ACHN (cell line): ENCODE measurements around the gene ILDR2.

ENCODE experiments used
- DNase-seq: peaks from one replicate; pipeline ENCODE4 v3.0.0-alpha.2; 2015
- in situ Hi-C: cut with HindIII; loops from 2 replicates; pipeline ENCODE4 v1.10.0; 2017; ENCODE audit warnings: low sequenced_read_pairs, low pct_ligation_motif_present, low pct_unique_long_range_greater_than_20kb

Gene ILDR2

DNA sequence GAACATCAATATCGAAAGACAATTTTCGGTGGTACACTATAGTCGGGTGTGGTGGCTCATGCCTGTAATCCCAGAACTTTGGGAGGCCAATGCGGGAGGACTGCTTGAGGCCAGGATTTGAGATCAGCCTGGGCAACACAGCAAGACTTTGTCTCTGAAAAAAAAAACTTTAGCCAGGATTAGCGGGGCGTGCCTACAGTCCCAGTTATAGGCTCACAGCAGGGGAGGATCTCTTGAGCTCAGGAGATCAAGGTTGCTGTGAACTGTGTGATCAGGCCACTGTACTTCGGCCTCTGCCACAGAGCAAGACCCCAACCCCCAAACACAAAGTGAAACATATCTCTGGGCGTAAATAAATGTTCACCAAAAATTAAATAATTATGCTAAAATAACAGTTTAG is 100.9 kb downstream of the ILDR2 start:
- in situ Hi-C loops, result no loop called here
- no peak for DNase-seq

DNA sequence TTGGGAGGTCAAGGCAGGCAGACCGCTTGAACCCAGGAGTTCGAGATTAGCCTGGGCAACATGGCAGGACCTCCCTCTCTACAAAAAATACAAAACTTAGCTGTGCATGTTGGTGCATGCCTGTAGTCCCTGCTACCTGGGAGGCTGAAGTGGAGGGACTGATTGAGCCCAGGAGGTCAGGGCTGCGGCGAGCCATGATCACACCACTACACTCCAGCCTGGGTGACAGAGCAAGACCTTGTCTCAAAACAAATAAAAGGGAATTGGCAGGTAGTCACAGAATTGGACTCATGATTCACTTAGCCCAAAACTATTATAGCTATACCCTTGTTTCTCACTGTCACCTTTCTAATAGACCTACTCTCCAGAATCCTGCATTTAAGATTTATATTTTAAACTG is 104.8 kb downstream of the ILDR2 start:
- in situ Hi-C loops, result no loop called here
- no peak for DNase-seq

GRCh38 chr1:166869318-166870099 is 105.8 kb downstream of the ILDR2 start:
- DNase-seq, result no peak
- in situ Hi-C loops, result no loop called here

DNA sequence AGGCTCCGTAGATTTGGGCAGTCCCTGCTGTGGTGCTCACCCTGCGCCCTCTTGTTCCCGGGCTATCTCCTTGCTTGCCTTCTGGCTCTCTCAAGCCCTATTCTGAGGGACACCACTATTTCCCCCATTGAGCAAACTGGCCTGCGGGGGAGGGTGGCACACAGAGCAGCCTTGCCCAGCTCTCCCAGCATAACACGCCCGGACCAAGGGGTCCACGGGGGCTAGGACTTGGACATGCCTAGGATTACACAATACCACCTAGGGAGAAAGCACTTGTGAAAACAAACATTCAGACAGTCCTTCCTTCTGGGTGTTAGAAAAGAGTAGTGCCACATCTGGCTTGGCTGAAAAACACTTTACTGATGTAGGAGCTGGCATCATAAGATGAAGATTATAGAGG is 106.7 kb downstream of the ILDR2 start:
- DNase-seq, result no peak
- in situ Hi-C loops, result no loop called here

GRCh38 chr1:166865926-166866325 is 109.4 kb downstream of the ILDR2 start:
- DNase-seq, result no peak
- in situ Hi-C loops, result no loop called here

DNA sequence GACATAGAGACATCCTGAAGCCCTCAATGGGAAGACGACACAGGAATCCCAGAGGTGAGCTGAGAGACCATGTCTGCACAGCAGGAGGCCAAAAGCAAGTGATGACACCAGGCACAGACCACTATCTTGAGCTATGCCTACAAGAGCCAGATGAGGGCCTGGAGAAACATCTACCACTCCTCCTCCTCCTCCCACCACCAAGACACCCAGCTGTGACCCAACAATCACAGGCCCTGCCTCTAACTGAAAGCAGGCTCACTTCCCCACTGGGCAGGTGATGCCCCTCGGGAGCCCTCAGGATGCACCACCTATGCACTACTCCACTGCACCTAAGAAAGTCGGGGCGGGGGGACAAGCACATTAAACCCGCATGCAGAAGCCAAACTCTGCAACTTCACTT is 115.7 kb downstream of the ILDR2 start:
- in situ Hi-C loops, result no loop called here
- no peak for DNase-seq

- in situ Hi-C loops, result no loop called here
- DNase-seq, result no peak
These were observed 116.5 kb downstream of the ILDR2 start for GRCh38 chr1:166858726-166859419.
